ENCODE results near the gene ADORA1.

Gene ADORA1

DNA sequence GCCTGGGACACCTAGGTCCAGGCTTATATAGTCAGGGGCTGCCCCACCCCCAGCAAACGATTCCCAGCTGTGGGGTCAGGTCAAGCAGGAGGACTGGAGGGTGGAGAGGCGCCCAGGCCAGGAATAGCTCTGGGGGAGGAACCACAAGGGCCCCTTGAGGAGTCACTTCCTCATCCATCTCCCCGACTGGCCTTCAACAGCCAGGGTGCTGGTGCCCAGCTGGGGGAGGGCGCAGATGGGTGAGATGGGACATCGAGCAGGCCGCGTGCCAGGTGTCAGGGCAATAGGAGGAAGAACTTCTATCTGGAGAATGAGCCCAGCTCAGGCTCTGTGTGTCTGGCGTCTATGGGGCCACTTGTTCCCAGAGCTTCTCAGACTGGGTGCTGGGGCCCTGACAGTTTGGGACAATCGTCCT lies 48.3 kb downstream of the ADORA1 start:
- no peak for DNase-seq

DNA sequence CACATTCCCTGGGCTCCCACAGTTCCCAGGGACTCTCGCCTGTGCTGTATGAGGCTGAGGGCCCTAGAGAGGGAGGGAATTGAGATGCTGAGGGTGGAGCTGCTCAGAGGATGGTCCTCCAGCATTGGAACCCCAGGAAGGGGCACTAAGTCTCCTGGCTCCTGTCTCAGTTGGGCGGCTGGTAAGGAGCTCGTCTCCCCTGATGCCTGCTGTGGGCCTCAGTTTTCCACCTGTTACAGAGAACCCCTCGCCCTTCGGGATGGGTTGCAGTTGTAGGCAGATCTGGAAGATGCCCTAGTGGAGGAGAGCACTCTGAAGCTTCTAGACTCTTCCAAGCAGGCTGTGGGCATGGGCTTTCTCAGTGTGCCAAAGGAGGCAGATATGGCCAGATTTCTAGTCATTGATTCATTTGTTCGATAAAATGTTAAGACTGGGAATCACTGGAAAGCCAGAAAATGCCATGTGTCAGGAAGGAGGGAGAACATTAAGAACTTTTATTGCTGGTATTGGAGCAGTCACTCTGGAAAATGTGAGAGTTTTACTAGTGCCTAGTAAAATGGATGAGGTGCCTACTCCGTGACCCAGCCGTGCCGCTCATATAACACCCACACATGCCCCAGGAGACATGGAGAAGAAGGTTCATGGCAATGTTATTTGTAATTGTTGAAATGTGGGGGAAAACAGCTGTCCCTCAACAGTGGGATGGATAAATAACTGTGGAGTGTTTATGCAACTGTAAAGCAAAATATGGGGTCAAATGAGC lies 48.9 kb downstream of the ADORA1 start:
- no peak for DNase-seq

DNA sequence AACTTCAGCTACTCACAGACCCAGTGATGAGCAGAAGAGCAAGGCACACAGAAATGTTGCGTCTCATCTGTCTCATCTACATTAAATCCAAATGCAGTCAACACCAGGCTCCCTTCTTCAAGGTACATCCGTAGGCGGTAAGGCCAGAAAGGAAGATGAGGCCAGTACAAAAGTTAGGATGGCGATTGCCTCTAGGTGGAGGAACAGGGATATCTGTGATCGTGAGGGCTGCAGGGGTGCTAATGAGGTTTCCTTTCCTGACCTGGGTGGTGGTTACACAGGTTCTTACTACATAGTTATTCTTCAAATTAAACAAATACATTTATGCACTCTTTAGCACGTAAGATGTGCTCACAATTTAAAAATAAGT lies 49.5 kb downstream of the ADORA1 start:
- DNase-seq, result no peak

DNA sequence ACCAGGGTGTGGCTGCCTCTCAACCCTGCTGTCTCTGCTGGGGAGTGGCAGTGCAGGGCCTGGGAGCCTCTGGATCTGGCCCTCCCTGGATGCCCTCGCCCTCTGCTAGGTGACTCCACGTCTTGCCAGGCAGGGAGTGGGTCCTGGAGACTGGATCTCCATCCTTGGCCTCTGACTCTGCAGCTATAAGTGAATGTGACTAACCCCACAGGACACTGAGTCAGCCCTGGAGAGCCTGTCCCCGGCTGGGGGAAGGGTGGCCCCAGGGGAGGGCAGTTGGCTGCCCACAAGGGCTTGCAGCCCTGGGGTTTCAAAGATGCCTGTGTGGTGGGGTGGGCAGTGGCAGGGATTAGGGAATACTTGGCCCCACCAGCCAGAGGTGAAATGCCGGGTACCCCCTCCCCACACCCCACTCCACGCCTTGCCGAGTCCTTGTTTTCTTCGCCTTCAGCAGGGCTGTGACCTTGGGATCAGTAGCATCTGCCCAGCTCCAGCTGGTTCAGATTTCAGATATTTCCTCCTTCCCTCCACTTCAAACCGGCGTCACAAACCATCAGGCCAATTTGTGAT lies 50.0 kb downstream of the ADORA1 start:
- no peak for DNase-seq

DNA sequence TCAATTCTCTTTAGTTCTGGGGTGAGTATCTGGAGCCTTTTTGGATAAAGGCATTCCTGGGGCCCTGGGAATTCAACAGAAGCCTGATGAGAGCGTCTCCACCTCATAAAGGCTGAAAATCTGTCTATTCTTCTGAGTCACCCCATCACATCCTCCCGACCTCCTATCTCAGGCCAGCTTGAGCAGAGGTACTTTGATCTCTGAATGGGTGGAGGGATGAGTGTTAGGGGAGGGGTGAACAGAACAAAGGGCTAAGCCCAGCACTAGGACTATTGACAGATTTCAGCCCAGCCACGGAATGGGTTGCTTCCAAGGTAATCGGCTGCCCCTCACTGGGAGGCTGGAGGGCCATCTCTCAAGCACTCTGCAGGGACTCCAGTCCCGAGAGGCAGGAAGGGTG lies 50.6 kb downstream of the ADORA1 start:
- DNase-seq, result no peak

DNA sequence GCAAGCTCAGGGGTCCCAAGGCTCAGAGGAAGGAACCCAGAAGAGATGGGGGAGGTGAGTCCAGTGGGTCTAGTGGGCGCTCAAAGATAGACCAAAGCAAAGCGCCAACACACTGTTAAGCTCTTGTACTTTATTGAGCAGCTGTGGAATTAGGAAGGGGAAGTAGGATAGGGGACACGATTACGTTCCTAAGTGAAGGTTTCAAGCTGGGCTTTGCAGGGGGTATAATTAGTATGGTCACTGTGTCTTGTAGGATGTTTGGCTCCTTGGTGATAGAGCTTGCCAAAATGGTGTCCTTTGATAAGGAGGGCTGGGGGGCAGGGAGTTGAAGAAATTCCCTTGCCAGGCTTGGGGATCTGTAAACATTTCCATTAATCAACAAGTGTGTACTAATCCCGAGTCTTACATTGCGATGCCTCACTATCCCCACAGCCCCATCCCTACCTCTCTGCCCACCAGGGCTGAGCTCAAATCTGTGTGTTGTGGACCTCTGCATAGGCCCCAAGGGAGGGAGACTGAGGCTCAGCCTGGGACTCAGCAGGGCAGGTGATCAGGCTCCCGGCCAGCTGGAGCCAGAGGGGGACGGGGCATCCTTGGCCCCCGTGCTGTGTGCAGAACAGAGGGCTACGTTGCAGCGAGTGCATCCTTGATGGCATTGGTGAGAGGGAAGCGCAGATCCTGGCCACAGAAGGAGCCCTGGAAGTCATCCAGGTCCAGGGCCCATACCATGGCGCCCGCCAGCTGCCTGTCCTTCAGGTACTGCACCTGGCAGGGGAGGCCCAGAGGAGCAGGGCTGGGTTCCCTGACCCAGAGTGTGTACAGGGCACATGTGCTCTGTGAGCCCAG lies 51.5 kb downstream of the ADORA1 start:
- DNase-seq, result no peak

DNA sequence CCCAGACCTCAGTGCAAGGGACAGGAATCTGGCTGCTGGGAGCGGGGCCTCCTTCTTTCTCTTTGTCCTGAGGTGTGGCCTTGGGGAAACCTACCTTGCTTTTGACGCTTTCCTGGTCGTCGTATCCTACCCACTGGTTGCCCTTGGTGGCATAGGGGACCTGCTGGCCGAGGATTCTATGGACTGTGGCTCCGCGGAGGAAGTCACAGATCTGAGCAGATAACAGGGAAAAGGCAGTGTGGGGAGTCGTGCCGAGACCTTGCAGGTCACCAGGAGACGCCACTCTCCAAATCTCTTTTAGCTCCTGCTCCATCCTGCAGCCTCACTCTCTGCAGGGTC lies 52.1 kb downstream of the ADORA1 start:
- DNase-seq, result no peak

DNA sequence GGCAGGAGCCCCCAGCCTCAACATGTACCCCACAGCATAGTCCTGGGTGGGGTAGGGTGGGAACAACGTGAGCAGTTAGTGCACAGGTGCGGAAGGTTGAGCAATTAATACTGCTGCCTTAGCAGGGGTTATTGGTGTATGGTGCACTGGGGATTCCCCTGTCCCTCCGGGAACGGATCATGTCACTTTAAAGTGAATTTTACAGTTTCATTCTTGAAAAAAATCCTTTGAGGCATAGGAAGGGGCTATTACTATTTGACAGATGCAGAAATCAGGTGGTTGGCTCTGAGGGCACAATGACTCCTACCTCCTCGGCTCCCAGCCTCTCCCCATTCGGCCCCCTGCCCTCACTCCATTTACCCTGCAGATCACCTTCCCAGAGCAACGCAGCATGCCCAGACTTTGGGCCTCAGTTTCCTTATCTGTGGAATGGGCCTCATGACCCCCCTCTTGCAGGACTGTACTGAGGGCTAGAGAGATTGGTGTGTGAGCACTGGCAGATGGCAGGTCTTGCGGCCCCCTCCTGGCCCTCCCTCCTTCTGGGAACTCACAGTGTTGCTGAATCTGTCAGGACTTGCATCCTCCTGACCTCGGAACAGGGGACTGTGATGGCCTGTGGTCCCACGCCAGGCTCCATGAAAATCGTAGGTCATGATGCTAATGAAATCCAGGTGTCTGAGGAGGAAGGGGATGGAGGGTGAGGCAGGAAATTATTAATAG lies 53.2 kb downstream of the ADORA1 start:
- no peak for DNase-seq

DNA sequence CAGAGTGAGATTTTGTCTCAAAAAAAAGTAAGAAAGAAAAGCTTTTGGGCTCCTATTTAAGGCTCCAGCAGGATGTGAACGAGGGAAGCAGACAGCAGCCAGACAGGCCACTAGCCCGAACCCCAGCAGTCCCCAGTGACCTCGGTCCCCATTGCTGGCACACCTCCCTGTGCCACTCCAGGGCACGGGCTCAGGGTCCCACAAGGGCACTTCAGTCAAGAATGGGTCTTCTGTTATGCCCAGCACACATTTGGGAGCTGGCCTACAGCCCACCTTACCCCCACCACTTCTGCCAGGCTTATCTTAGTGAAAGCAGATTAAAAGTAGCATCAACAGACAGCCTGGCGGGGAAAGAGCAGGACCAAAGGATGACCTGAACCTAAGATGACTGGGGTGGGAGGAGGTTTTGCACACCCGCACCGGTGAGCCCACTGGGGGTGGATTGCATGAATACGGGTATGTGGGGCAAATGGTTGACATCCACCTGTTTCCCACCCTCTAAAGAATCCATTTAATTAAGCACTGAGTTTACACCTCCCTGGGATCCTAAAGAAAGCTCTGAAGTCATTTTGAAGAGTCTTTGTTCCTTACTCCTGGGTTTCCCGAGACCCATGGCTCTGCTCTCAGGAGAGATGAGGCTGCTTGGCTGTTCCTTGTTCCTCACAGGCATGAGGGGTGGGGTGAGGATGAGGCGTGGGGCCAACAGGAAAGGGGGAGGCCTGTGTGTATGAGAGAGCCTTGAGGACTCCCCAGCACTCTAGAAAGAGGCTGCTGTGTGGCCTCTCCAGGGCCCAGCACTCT lies 54.3 kb downstream of the ADORA1 start:
- no peak for DNase-seq

DNA sequence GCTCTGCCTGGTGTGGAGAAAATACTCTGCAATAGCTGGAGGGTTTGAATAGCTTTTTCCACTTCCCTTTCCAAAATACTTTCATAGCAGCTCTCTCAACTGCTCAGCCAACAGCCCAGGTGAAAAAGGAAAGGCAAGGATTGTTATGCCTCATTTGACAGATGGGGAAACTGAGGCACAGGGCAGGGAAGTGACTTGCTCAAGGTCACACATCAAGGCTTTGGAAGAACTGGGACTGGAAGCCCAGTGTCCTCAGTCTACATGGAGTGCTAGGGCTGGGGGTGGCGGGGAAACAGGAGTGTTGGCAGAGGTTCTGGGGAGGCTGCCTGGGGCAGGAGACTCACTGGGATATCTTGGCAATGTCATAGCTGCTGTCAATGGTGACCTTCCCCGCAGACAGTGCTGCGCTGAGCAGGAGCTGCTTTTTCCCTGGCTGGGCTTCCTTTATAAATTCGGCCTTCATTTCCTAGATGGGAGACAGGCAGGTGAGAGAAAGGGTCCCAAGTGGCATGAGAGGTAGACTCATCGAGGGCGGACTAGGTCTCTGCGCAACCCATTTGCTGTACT lies 54.9 kb downstream of the ADORA1 start:
- DNase-seq, result no peak

DNA sequence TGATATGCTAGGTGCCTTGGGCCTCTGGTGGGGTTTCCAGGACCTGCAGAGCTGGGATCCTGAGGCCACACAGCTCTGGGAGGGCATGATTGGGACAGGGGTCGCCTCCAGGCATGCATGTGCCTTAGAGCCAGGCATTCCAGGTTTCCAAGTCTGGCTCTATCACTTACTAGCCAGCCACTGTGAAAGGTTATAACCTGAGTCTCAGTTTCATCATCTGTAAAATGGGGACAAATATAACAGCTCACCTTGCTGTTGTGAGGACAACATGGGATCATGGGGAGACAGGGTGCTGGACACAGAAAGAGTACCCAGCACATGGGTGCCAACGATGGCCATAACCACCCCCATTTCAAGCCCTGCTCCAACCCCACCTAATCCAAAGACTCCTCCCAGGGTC lies 56.3 kb downstream of the ADORA1 start:
- no peak for DNase-seq

DNA sequence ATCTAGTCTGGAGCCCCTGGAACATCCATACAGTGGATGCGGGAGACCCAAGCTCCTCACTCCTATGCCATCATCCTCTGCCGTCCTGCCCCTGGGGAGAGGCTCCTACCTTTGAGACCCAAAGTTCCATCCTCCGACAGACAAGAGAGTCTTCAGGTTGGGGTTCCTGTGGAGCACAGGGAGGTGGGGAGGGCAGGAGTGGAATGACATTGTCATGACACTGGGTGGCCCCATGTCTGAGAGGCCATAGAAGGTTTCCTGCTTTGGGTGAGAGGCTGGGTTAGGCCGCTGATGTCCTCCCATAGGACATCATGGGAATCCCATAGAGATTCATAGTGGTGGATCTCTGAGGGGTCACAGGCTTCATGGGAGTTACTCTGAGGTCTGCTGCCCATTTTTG lies 56.9 kb downstream of the ADORA1 start:
- no peak for DNase-seq

DNA sequence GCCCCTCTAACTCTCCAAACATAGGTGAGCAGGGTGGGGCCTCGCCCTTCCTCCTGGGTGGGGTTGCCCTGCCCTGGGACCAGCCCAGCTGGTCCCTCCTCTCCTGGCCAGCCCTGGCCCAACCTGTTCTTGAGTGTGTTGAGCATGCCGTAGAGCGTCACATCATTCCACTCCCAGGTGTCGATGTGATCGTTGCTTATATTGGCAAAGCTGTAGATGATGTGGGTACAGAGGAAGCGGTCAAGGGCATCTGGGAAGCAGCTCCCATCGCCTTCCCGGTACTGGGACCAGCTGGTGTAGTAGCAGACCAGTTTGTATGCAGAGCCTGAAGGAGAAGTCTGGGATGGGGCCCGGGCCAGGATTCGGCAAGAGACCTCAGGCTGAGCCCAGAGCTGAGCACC lies 57.5 kb downstream of the ADORA1 start:
- no peak for DNase-seq

DNA sequence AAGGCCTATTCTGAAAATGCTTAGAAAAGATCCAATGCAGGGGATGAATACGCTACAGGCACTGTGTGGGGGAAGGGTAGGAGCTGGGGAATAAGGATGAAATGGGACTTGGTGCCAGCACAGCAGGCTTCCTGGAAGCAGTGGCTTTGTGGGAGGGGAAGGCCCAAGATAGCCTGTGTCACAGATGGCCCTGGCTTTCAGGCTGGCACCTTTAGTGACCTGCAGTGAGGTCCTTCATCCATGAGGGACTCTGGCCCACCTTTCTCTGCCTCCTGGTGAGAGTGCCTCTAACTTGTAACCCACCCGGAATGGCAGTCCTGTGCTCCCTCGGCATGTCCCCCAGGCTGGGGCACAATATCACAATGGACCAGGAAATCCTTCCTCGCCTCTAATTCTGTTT lies 58.1 kb downstream of the ADORA1 start:
- no peak for DNase-seq

DNA sequence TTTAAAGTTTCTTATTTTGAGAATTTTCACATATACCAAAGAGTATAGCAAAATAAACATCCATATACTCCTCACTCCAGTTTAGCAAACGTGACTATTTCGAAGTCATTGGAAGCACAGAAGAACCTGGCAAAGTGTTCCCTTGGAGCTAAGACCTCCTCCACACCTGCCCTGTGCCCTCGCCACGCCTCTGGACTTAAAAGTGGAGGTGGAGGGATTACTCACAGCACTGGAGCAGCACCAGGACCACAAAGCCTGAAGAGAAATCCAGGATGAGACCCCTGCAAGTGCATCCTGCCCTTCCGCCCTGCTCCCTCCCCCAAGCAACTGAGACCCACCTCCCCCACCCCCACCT lies 58.5 kb downstream of the ADORA1 start:
- no peak for DNase-seq

DNA sequence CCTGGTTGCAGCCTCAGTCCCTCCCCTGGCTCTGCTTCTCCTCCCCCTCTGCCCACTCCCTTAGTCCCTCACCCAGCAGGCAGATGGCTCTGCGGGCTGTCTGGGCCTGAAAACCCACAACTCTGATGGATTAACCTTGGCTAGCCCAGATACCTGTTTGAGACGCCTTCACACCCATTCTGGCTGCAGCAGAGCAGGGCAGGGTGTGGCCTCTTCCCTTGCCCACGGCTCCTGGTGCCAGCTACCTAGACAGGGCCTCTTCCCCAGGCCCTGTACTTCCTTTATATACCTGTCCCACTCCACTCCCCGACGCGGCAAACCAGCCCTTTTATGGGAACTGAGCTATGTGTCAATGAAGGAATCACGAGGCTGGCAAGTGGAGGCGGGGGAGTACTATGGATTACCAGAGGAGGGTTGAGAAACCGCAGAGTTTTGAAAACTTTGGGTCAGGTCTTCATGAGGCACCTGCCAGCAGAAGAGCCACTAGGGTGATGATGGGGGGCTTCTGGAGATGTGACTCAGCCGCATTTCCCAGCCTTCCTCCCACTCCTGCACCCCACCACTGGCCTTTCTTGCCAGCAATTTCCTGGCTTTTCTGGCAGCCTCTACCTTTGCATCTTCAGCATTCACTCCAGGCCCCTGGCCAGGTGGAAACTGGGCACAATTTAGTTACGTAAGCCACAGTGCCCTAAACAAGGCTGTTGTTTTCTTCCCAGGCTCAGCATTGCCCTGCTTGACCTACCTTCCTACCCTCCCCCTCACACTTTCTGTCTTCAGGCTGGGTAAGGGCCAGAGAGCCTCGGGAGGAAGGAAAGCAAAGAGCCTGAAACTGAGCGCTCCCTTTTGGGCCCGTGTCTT lies 59.1 kb downstream of the ADORA1 start, which contains the start of gene CHI3L1:
Gene CHI3L1, minus strand, starts transcription at position 259 of the 858 bp plus-strand sequence. Its CDS starts 81 bp downstream, at position 178.
- no peak for DNase-seq

DNA sequence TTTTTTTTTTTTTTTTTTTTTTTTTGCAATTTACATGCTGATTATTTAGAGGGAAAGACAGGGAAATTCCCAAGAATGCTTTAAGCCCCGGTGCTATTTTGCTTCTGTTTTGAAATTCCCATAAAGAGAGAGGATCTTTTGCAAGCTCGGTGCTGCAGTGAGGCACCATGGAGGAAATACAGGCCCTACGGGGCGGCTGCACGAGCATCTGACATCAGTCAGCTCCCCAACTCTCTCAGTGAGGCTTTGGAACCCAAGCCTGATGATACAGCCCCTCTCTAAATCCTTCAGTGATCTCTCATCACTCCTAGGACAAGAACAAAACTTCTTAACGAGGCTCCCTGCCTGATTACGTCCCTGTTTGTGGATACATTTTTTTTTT lies 59.8 kb downstream of the ADORA1 start:
- DNase-seq, result no peak

DNA sequence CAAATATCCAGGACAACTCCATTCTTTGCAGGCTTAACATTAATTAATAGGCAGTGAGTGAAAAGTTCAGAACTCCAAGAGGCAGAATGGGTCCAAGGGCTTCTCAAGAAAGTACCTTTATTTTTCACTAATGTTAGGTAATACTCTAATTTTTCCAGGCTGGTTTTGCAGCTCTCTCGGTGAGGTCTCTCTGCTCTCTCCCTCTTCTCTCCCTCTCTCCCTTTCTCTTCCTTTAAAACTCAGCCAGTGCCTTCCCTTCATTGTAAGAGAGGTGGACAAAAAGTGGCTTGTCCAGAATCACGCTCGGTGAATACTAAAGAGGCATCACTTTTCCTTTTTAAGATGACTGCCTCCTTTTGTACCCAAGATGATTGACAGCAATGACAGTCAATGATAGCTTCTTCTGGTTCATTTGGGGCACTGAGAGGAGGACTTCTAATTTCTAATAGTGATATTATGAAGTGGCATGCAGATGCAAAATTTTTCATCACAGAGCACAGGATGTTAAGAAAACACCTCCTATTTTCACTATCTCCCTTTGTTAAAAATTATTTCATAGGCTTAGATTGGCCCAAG lies 60.3 kb downstream of the ADORA1 start:
- DNase-seq, result no peak

DNA sequence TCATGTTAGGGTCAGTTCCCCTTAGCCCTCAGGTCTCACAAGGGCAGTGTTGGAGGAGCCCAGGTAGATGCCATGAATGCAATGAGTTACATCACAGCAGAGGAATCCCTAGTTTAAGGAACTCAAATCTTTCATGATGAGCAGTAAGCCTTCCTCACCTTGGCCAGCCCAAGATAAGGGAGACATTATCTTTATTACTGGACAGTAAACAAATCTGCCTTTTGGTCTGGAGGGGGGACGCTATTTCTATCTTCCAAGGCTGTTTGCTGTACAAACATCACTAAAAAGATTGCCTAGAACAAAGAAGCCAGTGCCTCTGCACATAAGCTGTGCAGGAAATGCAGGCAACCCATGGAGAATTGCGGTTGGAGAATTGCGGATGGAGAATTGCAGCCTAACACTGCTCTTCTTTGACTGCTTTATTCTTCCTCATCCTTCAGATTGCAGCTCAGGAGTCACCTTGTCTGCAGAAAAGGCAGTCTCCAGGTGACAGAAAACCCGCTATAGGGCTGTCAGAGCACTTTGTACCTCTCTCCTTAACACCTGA lies 61.2 kb downstream of the ADORA1 start:
- no peak for DNase-seq

DNA sequence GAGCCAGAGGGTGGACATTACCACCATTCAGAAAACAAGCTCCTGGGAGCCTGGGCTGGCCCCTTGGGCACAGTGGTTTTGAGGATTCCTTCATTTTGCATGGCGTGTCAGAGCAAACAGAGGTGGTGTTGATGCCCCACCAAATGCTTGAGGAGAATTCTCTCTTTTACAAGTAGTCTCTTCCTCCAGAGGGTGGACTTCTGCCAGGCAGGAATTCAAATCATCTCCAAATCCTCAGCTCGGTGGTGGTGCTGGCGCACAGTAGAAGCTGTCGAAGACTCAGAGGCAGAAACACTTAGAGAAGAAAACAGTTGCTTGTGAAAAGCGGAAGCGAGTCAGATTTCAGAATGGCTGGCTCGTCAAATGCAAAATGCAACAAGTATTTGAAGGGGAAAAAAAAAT lies 62.4 kb downstream of the ADORA1 start:
- DNase-seq, result no peak

DNA sequence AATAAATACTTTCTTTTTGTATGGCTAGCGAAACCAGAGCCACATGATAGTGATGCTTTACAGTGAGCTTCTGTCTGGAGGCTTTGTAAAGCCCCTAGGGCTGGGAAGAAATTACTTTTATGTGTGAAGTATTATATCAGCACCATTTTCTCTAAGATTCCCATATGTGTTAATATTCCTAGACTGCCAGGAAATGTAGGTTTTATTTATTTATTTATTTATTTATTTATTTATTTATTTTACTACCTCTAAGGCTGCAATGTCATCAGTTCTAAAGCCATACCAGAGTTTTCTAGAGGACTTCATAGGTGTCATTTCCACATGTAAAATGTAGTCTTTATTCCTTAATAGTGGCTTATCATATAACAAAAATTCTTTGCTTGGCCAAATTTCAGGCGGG lies 63.4 kb downstream of the ADORA1 start:
- DNase-seq, result no peak
